HepG2 (cell line): Measurements from ENCODE around the gene RERE. TPM values are rescaled to one million over a fixed set of nuclear protein-coding genes. Genes with fewer than 3 reads are reported as not detected.

Experiments
- BORCS8-MEF2B ChIP-seq: sonication (generic); formaldehyde crosslinking; IDR thresholded peaks from 2 replicates; pipeline ENCODE4 v1.8.0; 2022; ENCODE audit warnings: mild to moderate bottlenecking, missing genetic modification reagents
- CTCF ChIP-seq: sonication (generic); formaldehyde crosslinking; IDR thresholded peaks from 2 replicates; pipeline ENCODE4 v1.5.0; 2020; ENCODE audit warnings: mild to moderate bottlenecking, missing genetic modification reagents, moderate library complexity
- FOXA3 ChIP-seq: IDR thresholded peaks from 2 replicates; pipeline ENCODE4 v1.6.1; 2016; ENCODE audit warnings: missing genetic modification reagents, missing compliant biosample characterization
- KDM1A ChIP-seq: IDR thresholded peaks from 2 replicates; pipeline ENCODE4 v1.6.1; 2016; ENCODE audit warnings: missing compliant biosample characterization
- MAZ ChIP-seq, 2 experiments: sonication (generic) in 1 of 2; formaldehyde crosslinking in 1 of 2; IDR thresholded peaks; 2 replicates each; pipeline versions ENCODE4 v1.5.0 to v1.6.1; 2012 to 2020; ENCODE audit warnings: low read depth in 2 of 2, mild to moderate bottlenecking in 2 of 2, borderline replicate concordance in 1 of 2, improper control_type of control experiment in 1 of 2, low read length in 1 of 2, missing genetic modification reagents in 1 of 2, moderate library complexity in 1 of 2
- MIER3 ChIP-seq: IDR thresholded peaks from 2 replicates; pipeline ENCODE4 v1.6.1; 2016; ENCODE audit warnings: missing compliant biosample characterization, borderline replicate concordance
- MTF1 ChIP-seq: sonication (generic); formaldehyde crosslinking; IDR thresholded peaks from 2 replicates; pipeline ENCODE4 v1.5.0; 2020; ENCODE audit warnings: missing genetic modification reagents
- PBX2 ChIP-seq: IDR thresholded peaks from 2 replicates; pipeline ENCODE4 v1.6.1; 2016; ENCODE audit warnings: control low read depth
- PITX1 ChIP-seq: sonication (generic); formaldehyde crosslinking; IDR thresholded peaks from 2 replicates; pipeline ENCODE4 v1.5.1; 2020; ENCODE audit warnings: mild to moderate bottlenecking, missing genetic modification reagents
- PRDM15 ChIP-seq: sonication (generic); formaldehyde crosslinking; IDR thresholded peaks from 2 replicates; pipeline ENCODE4 v1.4.0; 2020; ENCODE audit warnings: missing genetic modification reagents
- RARA ChIP-seq: IDR thresholded peaks from 2 replicates; pipeline ENCODE4 v1.6.1; 2016; ENCODE audit warnings: missing genetic modification reagents, missing compliant biosample characterization
- SKIL ChIP-seq: sonication (generic); formaldehyde crosslinking; IDR thresholded peaks from 2 replicates; pipeline ENCODE4 v1.8.0; 2022; ENCODE audit warnings: missing genetic modification reagents, mild to moderate bottlenecking, moderate library complexity, borderline replicate concordance
- ZNF20 ChIP-seq: sonication (generic); formaldehyde crosslinking; IDR thresholded peaks from 2 replicates; pipeline ENCODE4 v1.4.0; 2020; ENCODE audit warnings: mild to moderate bottlenecking, moderate library complexity, missing genetic modification reagents
- ZNF557 ChIP-seq: sonication (generic); formaldehyde crosslinking; IDR thresholded peaks from 2 replicates; pipeline ENCODE4 v1.4.0; 2020; ENCODE audit warnings: missing genetic modification reagents
- ZSCAN30 ChIP-seq: sonication (generic); formaldehyde crosslinking; IDR thresholded peaks from 2 replicates; pipeline ENCODE4 v1.5.0; 2020; ENCODE audit warnings: mild to moderate bottlenecking, missing genetic modification reagents
- polyA plus RNA-seq, 8 experiments: library from polyadenylated mRNA; depleted of rRNA in 3 of 8; stranded (reverse) in 7 of 8; unstranded in 1 of 8; fragments of >200 nt; fragmentation: Illumina TruSeq in 4 of 8; extraction: Trizol in 4 of 8; gene quantifications; 2 replicates each; pipeline versions ENCODE4 v1.2.1 to v1.2.3, GENCODE V29; 2011 to 2016; ENCODE audit warnings: low read depth in 4 of 8, missing spikeins in 1 of 8, mixed read lengths in 1 of 8; ENCODE audit not compliant: insufficient read depth in 1 of 8
- total RNA-seq, 5 experiments: library from RNA; depleted of rRNA; stranded (reverse); fragments of >200 nt; fragmentation: Illumina TruSeq; extraction: Trizol; gene quantifications; 2 replicates each; pipeline ENCODE4 v1.2.3, GENCODE V29; 2016; ENCODE audit warnings: low read depth in 1 of 5

Gene RERE
- total and polyA plus RNA-seq, 2 of the 13 experiments (the other 11 are each of a cell fraction or from before 2014, with no cell fraction given) = 18.3 to 21.9 TPM

- TF ChIP-seq PRDM15 (no peak), MIER3 (CRISPR knock-in tag) (no peak), ZNF20 (CRISPR knock-in tag) (no peak), BORCS8-MEF2B (CRISPR knock-in tag) (no peak), RARA (CRISPR knock-in tag) (no peak), PITX1 (CRISPR knock-in tag) (no peak), ZSCAN30 (CRISPR knock-in tag) (no peak), CTCF (no peak), FOXA3 (peak; percentile 60; the same call in 1 of the 2 replicates), ZNF557 (CRISPR knock-in tag) (no peak), SKIL (CRISPR knock-in tag) (no peak), PBX2 (CRISPR knock-in tag) (no peak), MTF1 (CRISPR knock-in tag) (no peak), MAZ (IDR thresholded peaks at IDR 0.05; ENCODE audit: borderline replicate concordance, low read depth, low read length) (no peak), MAZ (CRISPR knock-in tag; IDR thresholded peaks at IDR 0.05; ENCODE audit: low read depth) (no peak), KDM1A (CRISPR knock-in tag) (no peak)
Observed at GRCh38 chr1:8629241-8630091, 188.0 kb downstream of the RERE start (continued).
